Liver (tissue), 3 donors: ENCODE results near the gene ACAN.

Source experiments
- CTCF ChIP-seq: fragments of 150-350 bp; IDR thresholded peaks from 2 replicates; pipeline ENCODE4 v1.5.1; 2017; ENCODE audit warnings: improper control_type of control experiment, low read depth, low read length; ENCODE audit not compliant: missing input control
- FOXA1 ChIP-seq: IDR thresholded peaks from 2 replicates; pipeline ENCODE4 v1.6.1; 2016; ENCODE audit warnings: antibody characterized with exemption
- GABPA ChIP-seq, 2 donors: IDR thresholded peaks in 1 of 2; conservative IDR thresholded peaks in 1 of 2; 2 replicates each; pipeline ENCODE4 v1.6.1; 2016; ENCODE audit warnings: antibody characterized with exemption in 2 of 2, mild to moderate bottlenecking in 1 of 2, moderate library complexity in 1 of 2
- HNF4G ChIP-seq: IDR thresholded peaks from 2 replicates; pipeline ENCODE4 v1.6.1; 2016; ENCODE audit warnings: antibody characterized with exemption
- NR2F2 ChIP-seq: IDR thresholded peaks from 2 replicates; pipeline ENCODE4 v1.6.1; 2016; ENCODE audit warnings: antibody characterized with exemption
- RAD21 ChIP-seq, 2 donors: IDR thresholded peaks; 2 replicates each; pipeline ENCODE4 v1.6.1; 2016; ENCODE audit warnings: antibody characterized with exemption in 2 of 2, mild to moderate bottlenecking in 2 of 2
- YY1 ChIP-seq: IDR thresholded peaks from 2 replicates; pipeline ENCODE4 v1.6.1; 2016; ENCODE audit warnings: antibody characterized with exemption, mild to moderate bottlenecking
- ZBTB33 ChIP-seq: IDR thresholded peaks from 2 replicates; pipeline ENCODE4 v1.6.1; 2016; ENCODE audit warnings: antibody characterized with exemption
- donor health status: healthy.
- donor health status: healthy.

GRCh38 chr15:88901508-88902220 is 98.4 kb downstream of the ACAN start:
- TF ChIP-seq RAD21 (IDR thresholded peaks at IDR 0.05) (no peak), CTCF (no peak), NR2F2 (no peak), FOXA1 (no peak), YY1 (no peak), GABPA (IDR thresholded peaks at IDR 0.05 in 1 of 2, conservative IDR thresholded peaks at IDR 0.05 in 1 of 2) (no peak), ZBTB33 (no peak), HNF4G (no peak)
